Stimulated activated CD4-positive, alpha-beta T cell treated with anti-CD3 and anti-CD28 coated beads, TNF-alpha, amount 100 ng/mL, for 1 hour (primary cell): ENCODE results near the gene TIA1.

Experiments
- DNase-seq, 3 donors: peaks; one replicate each; pipeline ENCODE4 v3.0.0-alpha.2; 2020; ENCODE audit warnings: low read depth in 3 of 3, low spot score in 1 of 3

TIA1 gene

DNA sequence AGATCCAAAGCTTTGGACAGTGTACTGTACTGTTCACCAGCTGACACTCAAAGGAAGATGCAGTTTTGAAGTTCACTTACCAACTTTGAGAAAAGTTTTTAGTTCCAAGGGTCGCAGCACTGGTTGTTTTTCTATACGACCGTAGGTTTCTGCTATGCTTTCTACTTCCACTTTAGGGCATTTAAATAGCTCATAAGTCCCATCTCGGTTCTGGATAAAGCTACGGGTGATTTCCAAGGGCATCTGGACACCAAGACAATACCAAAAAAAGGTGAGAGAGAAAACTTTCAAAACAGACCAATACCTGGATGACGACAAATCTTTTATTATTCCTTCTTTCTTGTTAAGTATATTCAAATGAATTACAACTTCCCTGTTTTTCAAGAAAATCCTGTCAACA is 87.9 kb downstream of the TIA1 start:
- no peak for DNase-seq
